ENCODE data around the gene SHOX.

Gene SHOX

DNA sequence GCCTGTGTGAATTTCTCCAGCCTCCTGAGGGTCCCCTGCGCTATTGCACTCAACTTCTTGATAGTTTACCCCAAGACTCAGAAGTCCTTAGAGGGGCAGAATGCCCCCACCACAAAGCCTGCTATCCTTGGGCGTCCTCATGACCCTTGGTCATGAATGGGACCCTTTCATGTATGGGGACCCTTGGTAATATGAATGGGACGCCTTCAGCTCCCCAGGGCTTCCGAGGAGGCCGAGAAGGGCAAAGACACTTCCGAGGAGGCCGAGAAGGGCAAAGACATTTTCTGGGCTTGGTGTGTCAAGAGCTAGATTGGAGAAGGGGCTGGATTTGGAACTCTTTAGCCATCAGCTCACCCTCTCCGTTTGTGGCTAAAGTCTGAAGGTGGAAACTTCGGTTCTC, 8.6 kb downstream of the SHOX start:
- DNase-seq (ENCODE audit: low read depth): no peak
- TF ChIP-seq, protein P1, sequence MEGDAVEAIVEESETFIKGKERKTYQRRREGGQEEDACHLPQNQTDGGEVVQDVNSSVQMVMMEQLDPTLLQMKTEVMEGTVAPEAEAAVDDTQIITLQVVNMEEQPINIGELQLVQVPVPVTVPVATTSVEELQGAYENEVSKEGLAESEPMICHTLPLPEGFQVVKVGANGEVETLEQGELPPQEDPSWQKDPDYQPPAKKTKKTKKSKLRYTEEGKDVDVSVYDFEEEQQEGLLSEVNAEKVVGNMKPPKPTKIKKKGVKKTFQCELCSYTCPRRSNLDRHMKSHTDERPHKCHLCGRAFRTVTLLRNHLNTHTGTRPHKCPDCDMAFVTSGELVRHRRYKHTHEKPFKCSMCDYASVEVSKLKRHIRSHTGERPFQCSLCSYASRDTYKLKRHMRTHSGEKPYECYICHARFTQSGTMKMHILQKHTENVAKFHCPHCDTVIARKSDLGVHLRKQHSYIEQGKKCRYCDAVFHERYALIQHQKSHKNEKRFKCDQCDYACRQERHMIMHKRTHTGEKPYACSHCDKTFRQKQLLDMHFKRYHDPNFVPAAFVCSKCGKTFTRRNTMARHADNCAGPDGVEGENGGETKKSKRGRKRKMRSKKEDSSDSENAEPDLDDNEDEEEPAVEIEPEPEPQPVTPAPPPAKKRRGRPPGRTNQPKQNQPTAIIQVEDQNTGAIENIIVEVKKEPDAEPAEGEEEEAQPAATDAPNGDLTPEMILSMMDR (IDR thresholded peaks at IDR 0.05; ENCODE audit: control insufficient read depth, insufficient read depth, low read depth, low read length, missing control alignments): no peak
- H3K4me3 ChIP-seq (ENCODE audit: control insufficient read depth, low read depth, low read length): no peak overlapping the region

DNA sequence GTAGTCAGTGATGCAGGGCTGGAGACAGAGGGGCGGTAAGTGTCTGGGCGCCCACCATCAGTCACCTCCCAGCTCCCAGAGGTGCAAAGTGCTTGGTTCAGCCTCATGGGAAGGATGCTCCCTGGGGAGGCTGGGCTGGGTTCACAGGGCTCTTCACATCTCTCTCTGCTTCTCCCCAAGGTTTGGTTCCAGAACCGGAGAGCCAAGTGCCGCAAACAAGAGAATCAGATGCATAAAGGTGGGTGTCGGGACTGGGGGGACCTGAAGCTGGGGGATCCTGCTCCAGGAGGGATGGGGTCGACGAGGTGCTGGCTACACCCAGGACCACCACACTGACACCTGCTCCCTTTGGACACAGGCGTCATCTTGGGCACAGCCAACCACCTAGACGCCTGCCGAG, 10.1 kb downstream of the SHOX start:
- TF ChIP-seq, protein P1 (IDR thresholded peaks at IDR 0.05; ENCODE audit: control insufficient read depth, insufficient read depth, low read depth, low read length, missing control alignments): no peak
- H3K4me3 ChIP-seq (ENCODE audit: control insufficient read depth, low read depth, low read length): no peak overlapping the region
- DNase-seq (ENCODE audit: low read depth): no peak

DNA sequence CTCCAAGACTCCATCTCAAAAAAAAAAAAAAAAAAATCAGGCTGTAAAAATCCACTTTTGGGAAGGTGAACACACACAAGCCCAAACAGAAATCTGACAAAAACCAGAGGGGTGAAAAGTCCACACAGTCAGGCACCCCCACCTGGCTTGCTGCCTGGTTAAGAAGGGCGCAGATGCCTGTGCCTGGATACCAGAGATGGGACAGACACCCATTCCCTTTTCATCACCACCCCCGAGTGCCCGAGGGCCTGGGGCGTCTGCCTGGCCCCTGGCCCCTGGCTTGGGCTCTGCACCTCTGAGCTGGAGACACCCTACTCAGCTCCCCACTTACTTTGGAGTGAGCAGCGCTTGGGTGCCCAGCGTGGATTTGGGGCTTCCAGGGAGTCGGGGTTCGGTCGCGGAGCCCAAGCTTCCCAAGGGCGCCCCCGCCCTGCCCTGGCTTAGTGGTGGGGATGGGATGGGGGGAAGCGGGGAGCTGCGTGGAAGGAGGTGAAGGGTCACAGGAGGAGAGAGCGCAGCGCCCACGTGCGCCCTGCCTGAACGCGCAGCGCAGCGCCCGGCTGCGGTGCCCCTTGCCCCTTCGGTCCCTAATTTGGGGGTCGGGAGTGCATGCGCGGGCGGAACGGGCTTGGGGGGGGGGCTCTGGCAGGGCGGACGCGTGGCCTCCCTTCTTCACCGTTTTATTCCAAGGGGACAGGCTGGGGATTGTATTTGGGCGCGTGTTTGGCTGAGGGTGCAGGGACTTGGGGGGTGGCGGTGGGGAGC, 11.3 kb downstream of the SHOX start:
- H3K4me3 ChIP-seq (ENCODE audit: control insufficient read depth, low read depth, low read length): no peak overlapping the region
- DNase-seq (ENCODE audit: low read depth): no peak
- TF ChIP-seq, protein P1 (IDR thresholded peaks at IDR 0.05; ENCODE audit: control insufficient read depth, insufficient read depth, low read depth, low read length, missing control alignments): no peak

DNA sequence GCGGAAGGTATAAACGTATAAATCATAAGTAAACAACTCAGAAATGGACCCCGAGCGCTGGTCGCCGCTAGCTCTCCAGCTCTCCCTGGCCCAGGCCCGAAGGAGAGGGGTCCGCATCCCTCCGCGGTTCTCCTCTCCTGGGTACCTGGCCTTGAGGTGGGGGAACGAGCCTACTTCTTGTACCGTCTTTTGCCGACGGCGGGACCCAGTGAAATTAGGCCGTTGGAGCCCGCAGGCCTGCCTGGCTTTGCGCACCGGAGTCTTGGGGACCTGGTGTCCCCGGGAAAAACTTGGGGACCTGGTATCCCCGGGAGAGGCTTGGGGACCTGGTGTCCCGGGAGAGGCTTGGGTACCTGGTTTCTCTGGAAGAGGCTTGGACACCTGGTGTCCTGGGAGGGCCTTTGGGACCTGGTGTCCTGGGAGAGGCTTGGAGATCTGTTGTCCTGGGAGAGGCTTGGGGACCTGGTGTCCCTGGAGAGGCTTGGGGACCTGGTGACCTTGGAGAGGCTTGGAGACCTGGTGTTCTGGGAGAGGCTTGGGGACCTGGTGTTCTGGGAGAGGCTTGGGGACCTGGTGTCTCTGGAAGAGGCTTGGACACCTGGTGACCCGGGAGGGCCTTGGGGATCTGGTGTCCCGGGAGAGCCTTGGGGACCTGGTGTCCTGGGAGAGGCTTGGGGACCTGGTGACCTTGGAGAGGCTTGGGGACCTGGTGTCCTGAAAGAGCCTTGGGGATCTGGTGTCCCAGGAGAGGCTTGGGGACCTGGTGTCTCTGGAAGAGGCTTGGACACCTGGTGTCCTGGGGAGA, 12.0 kb downstream of the SHOX start:
- no peak overlapping the region for H3K4me3 ChIP-seq (ENCODE audit: control insufficient read depth, low read depth, low read length)
- DNase-seq (ENCODE audit: low read depth): no peak
- TF ChIP-seq, protein P1 (IDR thresholded peaks at IDR 0.05; ENCODE audit: control insufficient read depth, insufficient read depth, low read depth, low read length, missing control alignments): no peak

DNA sequence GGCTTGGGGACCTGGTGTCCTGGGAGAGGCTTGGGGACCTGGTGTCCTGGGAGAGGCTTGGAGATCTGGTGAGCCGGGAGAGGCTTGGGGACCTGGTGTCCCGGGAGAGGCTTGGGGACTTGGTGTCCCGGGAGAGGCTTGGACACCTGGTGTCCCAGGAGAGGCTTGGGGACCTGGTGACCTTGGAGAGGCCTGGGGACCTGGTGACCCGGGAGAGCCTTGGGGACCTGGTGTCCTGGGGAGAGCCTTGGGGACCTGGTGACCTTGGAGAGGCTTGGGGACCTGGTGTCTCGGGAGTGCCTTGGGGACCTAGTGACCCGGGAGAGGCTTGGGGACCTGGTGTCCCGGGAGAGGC, 12.6 kb downstream of the SHOX start:
- no peak overlapping the region for H3K4me3 ChIP-seq (ENCODE audit: control insufficient read depth, low read depth, low read length)
- DNase-seq (ENCODE audit: low read depth): no peak
- TF ChIP-seq, protein P1 (IDR thresholded peaks at IDR 0.05; ENCODE audit: control insufficient read depth, insufficient read depth, low read depth, low read length, missing control alignments): no peak

DNA sequence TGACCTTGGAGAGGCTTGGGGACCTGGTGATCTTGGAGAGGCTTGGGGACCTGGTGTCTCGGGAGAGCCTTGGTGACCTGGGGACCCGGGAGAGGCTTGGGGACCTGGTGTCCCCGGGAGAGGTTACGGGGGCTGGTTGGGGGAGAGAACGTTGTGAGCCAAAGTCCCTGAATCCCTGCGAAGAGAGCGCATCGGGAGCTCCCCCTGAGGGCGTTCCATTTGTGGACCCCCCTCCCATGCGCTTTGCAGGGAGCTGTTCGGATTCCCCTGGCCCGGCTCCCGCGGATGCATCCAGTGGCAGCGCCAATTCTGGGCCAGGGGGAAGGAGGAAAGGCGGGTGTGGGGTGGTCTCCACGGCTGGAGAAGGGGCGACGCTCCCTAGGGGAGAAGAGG, 13.3 kb downstream of the SHOX start:
- TF ChIP-seq, protein P1 (IDR thresholded peaks at IDR 0.05; ENCODE audit: control insufficient read depth, insufficient read depth, low read depth, low read length, missing control alignments): no peak
- no peak for DNase-seq (ENCODE audit: low read depth)
- no peak overlapping the region for H3K4me3 ChIP-seq (ENCODE audit: control insufficient read depth, low read depth, low read length)
